Upper lobe of left lung (tissue), 6 donors: ENCODE results near the gene MAEA. TPM values are rescaled to one million over a fixed set of nuclear protein-coding genes. Genes with fewer than 3 reads are reported as not detected.
A peak's percentile ranks its signal among the peaks of the same experiment; 100 is the strongest.

Experiments used
- ATAC-seq, 2 donors: fragments of 200-7000 bp; cut with Tn5 transposase; one replicate each; pipeline ENCODE4 v1.9.1; 2022; ENCODE audit warnings: mild to moderate bottlenecking in 2 of 2, moderate library complexity in 2 of 2; ENCODE audit not compliant: low FRiP score in 2 of 2
- DNase-seq, 2 donors: peaks; one replicate each; pipeline ENCODE4 v3.0.0-alpha.2; 2019 to 2020
- H3K27ac ChIP-seq, 4 donors: fragments of 200-600 bp; sonication (generic); one replicate each; pipeline ENCODE4 v1.5.1; 2016 to 2019
- H3K27me3 ChIP-seq, 4 donors: fragments of 200-600 bp; sonication (generic); one replicate each; pipeline ENCODE4 v1.5.1; 2017 to 2019
- H3K36me3 ChIP-seq, 4 donors: fragments of 200-600 bp; sonication (generic); one replicate each; pipeline ENCODE4 v1.5.1; 2016 to 2019
- H3K4me1 ChIP-seq, 4 donors: fragments of 200-600 bp; sonication (generic); one replicate each; pipeline ENCODE4 v1.5.1; 2018 to 2019
- H3K4me3 ChIP-seq, 4 donors: fragments of 200-600 bp; sonication (generic); one replicate each; pipeline ENCODE4 v1.5.1; 2017 to 2019; ENCODE audit warnings: mild to moderate bottlenecking in 2 of 4, moderate library complexity in 1 of 4
- H3K9me3 ChIP-seq, 4 donors: fragments of 200-600 bp; sonication (generic); one replicate each; pipeline ENCODE4 v1.5.1; 2018 to 2019
- CTCF ChIP-seq, 6 experiments: fragments of 450-650 bp in 4 of 6; fragments of 200-600 bp in 2 of 6; sonication (generic) in 2 of 6; IDR thresholded peaks; one replicate each; pipeline ENCODE4 v1.5.1; 2016 to 2019; ENCODE audit warnings: antibody characterized with exemption in 6 of 6
- EP300 ChIP-seq, 4 donors: sonication (generic); formaldehyde crosslinking; IDR thresholded peaks; one replicate each; pipeline ENCODE4 v1.5.1; 2017; ENCODE audit warnings: antibody characterized with exemption in 4 of 4, control low read depth in 2 of 4
- POLR2A ChIP-seq, 4 donors: fragments of 450-650 bp; IDR thresholded peaks; one replicate each; pipeline ENCODE4 v1.5.1; 2016 to 2017; ENCODE audit warnings: antibody characterized with exemption in 4 of 4, mild to moderate bottlenecking in 2 of 4
- POLR2AphosphoS5 ChIP-seq, 2 donors: sonication (generic); formaldehyde crosslinking; IDR thresholded peaks; one replicate each; pipeline ENCODE4 v1.5.1; 2017; ENCODE audit warnings: antibody characterized with exemption in 2 of 2
- WGBS, 2 donors: methylation state at CpG; one replicate each; pipeline ENCODE4 v1.1.5; 2017 to 2018; 5-methylcytosine and 5-hydroxymethylcytosine counted together
- total RNA-seq, 6 donors: library from RNA; depleted of rRNA in 4 of 6; stranded (reverse); fragments of >200 nt in 4 of 6; gene quantifications; one replicate each; pipeline versions ENCODE4 v1.1.0 to v1.2.1, GENCODE V29; 2016 to 2021
- donor health status: DM: no; HTN: no; CAD: no; lungs with moderate emphysema.
- donor health status: DM: no; HTN: yes; CAD: no; lungs with severe emphysema.

The MAEA gene
- total RNA-seq, 6 donors from 2014 or later, result 58.5 to 289 (median 73.0) TPM

GRCh38 chr4:1297456-1298325 is 8.0 kb downstream of the MAEA start:
- 78 to 93% methylated on average over 32 of the region's 32 CpGs for WGBS, 2 donors
- peak; percentile 13 to 38 for DNase-seq
- H3K27ac ChIP-seq, result no peak overlapping the region
- peaks cover 14 to 42% (median 24%) of the 10 kb centered on the region in 4 donors for H3K4me1 ChIP-seq
- H3K27me3 ChIP-seq, result no peaks in the 10 kb centered on the region
- no peak for ATAC-seq
- H3K9me3 ChIP-seq, result no peaks in the 10 kb centered on the region
- H3K36me3 ChIP-seq, result peaks cover 0 to 55% (median 23%) of the 10 kb centered on the region in 4 donors
- H3K4me3 ChIP-seq, result no peak overlapping the region
- no peak for TF ChIP-seq POLR2AphosphoS5 (IDR thresholded peaks at IDR 0.05)
- no peak for TF ChIP-seq POLR2A (IDR thresholded peaks at IDR 0.05)
- no peak for TF ChIP-seq EP300 (IDR thresholded peaks at IDR 0.05)
- TF ChIP-seq CTCF (IDR thresholded peaks at IDR 0.05), result no peak

DNA sequence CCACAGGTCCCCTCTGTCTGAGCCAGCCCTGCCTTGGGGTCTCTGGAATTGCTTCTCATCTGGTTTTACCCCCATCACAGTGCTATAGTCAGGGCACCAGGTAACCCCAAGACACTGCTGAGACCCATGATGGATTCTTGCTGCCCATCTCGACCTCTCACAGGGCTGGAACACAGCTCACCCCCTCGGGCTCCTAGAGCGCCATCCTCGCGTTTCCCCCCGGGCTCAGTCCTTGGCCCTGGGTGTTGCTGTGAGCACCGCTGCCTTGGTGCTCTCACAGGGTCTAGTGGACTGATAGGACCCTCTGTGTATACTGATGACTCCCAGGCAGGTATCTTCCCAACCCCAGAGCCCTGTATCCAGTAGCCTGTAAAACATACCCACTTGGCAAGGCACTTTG is 8.8 kb downstream of the MAEA start:
- no peaks in the 10 kb centered on the region for H3K9me3 ChIP-seq
- H3K36me3 ChIP-seq, result peaks cover 0 to 55% (median 23%) of the 10 kb centered on the region in 4 donors
- no peak overlapping the region for H3K27ac ChIP-seq
- DNase-seq (peak; percentile 16 to 30), ATAC-seq (no peak)
- TF ChIP-seq CTCF (IDR thresholded peaks at IDR 0.05) (no peak), EP300 (IDR thresholded peaks at IDR 0.05) (no peak), POLR2AphosphoS5 (IDR thresholded peaks at IDR 0.05) (no peak), POLR2A (IDR thresholded peaks at IDR 0.05) (no peak)
- H3K27me3 ChIP-seq, result no peaks in the 10 kb centered on the region
- WGBS, 2 donors, result 97 to 98% methylated on average over 7 of the region's 7 CpGs
- H3K4me1 ChIP-seq, result peaks cover 14 to 38% (median 23%) of the 10 kb centered on the region in 4 donors
- no peak overlapping the region for H3K4me3 ChIP-seq

DNA sequence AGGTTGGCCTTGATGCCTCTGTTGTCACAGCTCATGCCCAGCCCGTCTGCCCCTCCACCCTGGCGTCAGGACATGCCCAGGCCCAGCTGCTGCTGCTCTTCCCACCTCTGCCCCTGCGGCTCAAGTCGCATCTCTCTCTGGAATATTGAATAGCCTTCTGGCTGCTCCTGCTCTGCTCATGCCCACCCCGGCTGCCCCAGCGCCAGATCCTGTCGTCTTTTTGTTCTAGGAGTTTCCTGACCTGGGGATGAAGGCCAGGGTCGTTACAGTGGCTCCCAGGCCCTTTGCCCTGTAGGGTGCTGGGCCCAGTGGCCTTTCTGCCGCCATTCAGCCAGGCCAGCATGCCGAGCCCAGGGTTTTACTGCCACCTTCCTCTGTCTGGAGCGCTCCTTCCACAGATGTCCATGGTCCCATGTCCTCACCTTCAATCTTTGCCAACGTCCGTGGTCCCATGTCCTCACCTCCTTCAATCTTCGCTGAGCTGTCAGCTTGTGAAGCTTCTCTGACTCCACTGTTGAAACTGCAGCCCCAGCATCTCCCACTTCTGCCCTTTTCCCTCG is 9.7 kb downstream of the MAEA start:
- Histone ChIP-seq H3K4me1 (peaks cover 14 to 29% (median 17%) of the 10 kb centered on the region in 4 donors), H3K4me3 (no peak overlapping the region), H3K36me3 (peaks cover 0 to 52% (median 23%) of the 10 kb centered on the region in 4 donors), H3K27me3 (no peaks in the 10 kb centered on the region), H3K27ac (peak overlapping the region in 2 of 4 donors; percentile 83 to 88), H3K9me3 (no peaks in the 10 kb centered on the region)
- no peak for TF ChIP-seq CTCF (IDR thresholded peaks at IDR 0.05)
- no peak for TF ChIP-seq POLR2AphosphoS5 (IDR thresholded peaks at IDR 0.05)
- no peak for TF ChIP-seq EP300 (IDR thresholded peaks at IDR 0.05)
- no peak for TF ChIP-seq POLR2A (IDR thresholded peaks at IDR 0.05)
- DNase-seq (peak; percentile 8 to 38), ATAC-seq (no peak)
- WGBS, 2 donors, result 80 to 87% methylated on average over 15 of the region's 15 CpGs

DNA sequence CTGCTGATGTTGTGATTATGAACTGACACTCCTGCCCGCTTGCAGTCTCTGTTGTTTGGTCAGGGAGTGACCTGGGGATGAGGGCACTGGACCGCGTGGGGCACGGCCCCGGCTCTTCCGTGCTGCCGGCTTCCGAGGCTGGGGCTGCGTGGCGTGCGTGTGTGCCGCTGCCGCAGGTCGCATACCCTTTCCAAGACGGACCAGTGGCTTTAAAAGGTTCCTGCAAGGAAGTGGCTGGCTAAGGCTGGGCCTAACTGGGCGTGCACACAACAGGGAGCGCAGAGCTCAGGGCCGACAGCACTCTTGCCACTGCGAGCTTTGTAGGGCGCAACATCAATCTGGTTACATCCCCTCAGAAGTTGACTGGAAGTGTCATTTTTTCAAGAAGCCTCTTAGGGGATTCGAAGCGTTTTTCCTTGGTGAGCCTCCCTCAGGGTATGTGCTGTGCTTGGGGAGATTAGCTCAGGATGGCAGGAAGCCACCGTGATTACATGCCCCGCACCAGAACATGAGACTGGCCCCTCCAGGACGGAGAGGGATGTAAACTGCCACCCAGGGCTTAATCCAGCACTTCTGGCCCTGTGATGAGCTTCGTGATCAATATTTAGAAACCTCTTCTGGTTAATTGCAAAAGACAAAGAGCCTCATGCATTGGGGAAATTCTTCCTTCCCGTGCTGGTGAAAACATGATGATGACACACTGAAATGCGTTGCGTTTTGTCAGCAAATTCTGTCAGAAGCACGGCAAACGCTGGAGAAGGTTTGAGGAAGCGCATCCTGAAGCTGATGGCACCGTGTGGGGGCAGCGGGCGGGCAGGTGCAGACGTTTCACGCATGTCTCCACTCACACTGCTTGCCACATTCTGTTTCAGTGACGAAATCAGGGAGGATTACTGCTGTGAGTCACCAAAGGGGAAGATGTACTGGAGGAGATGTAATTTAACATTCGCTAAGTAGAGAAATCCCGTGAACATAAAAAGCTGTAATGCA is 11.1 kb downstream of the MAEA start:
- ATAC-seq (peak; percentile 71 to 91), DNase-seq (peak; percentile 84 to 89)
- 76 to 86% methylated on average over 32 to 40 of the region's 40 CpGs for WGBS, 2 donors
- H3K27me3 ChIP-seq, result no peaks in the 10 kb centered on the region
- peak overlapping the region; percentile 78 to 88 (median 84) for H3K27ac ChIP-seq
- no peak for TF ChIP-seq EP300 (IDR thresholded peaks at IDR 0.05)
- peak in 1 of 4 donors; percentile 49 for TF ChIP-seq POLR2A (IDR thresholded peaks at IDR 0.05)
- TF ChIP-seq POLR2AphosphoS5 (IDR thresholded peaks at IDR 0.05), result peak; percentile 68 to 85
- H3K36me3 ChIP-seq, result peaks cover 0 to 60% (median 27%) of the 10 kb centered on the region in 4 donors
- peaks cover 10 to 18% (median 10%) of the 10 kb centered on the region in 4 donors for H3K4me1 ChIP-seq
- H3K9me3 ChIP-seq, result no peaks in the 10 kb centered on the region
- H3K4me3 ChIP-seq, result no peak overlapping the region
